NT2/D1 (cell line): ENCODE results near the gene WDR7.

ENCODE experiments used
- SUZ12 ChIP-seq: IDR thresholded peaks from 2 replicates; pipeline ENCODE4 v1.6.1; 2011; ENCODE audit not compliant: insufficient read length, insufficient read depth; ENCODE audit errors: extremely low read depth
- ZNF274 ChIP-seq: IDR thresholded peaks from 2 replicates; pipeline ENCODE4 v1.6.1; 2011; ENCODE audit warnings: mild to moderate bottlenecking, low read depth, low read length

DNA sequence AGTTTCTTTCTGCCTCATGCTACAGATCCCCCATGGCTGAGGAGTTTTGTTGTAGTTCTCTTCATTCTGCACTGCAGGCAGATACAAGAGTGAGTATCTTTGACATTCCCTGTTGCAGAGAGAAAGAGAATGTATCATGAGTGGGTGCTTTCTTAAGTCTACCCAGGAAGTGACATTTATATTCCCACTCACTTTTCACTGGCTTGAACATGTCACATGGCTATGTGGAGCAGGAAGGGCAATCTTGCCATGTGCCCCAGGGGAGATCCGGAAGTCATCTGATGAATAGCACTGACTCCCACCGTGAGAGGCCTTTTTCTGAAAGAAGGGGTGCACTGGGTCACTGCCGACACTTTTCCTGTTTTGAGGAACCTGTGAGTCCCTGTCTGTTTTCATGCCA, 429.3 kb downstream of the WDR7 start:
- TF ChIP-seq ZNF274, result no peak
- no peak for TF ChIP-seq SUZ12
